Measurements from ENCODE around the gene MAGT1. TPM values are rescaled to one million over a fixed set of nuclear protein-coding genes. Genes with fewer than 3 reads are reported as not detected.

MAGT1 gene
- 30.6 and 37.7 TPM in 2 replicates for total RNA-seq

DNA sequence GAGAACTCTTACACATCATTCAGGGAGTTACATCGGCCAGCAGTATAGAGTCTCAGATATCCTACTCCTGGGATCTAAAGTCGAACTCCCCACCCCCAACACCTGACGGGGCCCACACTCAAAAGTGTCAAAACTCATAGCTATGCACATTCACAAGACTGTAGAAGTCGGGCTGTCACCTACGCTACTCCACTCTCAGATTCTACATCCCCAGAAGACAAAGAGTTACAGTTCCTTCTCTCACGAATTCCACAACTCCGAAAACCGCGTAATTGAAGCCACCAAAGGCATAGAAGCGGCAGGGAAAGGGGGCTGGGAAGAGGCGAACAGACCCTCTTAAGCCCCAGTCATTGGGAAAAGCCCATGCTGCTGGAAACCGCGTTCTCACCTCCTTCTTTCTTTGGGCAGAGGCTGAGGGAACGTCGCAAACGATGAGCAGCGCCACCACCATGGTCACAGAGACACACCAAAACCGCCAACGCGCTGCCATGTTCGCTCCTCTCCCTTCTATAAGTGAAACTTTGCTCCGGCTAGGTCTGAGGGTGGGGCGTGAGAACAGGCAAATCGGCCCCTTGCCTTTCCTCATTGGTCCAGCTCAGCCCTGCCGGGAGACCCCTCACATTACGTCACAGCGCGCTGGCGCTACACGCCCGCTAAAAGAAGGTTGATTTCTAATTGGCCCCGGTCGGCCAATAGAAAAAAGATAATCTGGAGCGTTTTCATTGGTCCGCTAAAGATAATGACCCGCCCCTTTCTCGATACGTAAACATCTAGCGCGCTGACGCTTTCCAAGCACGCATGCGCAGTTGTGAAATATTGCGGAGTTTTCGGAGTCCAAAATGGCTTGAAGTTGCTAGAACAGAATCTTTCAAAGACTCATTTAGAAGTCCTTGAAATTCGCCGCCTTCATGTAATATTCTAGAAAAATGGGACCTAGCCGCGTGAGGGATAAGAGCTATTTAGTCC lies at the start of gene MAGT1:
TSS of gene MAGT1 (minus strand) at position 515 of the 966 bp plus-strand sequence. CDS start at position 490, 25 bp downstream.

DNA sequence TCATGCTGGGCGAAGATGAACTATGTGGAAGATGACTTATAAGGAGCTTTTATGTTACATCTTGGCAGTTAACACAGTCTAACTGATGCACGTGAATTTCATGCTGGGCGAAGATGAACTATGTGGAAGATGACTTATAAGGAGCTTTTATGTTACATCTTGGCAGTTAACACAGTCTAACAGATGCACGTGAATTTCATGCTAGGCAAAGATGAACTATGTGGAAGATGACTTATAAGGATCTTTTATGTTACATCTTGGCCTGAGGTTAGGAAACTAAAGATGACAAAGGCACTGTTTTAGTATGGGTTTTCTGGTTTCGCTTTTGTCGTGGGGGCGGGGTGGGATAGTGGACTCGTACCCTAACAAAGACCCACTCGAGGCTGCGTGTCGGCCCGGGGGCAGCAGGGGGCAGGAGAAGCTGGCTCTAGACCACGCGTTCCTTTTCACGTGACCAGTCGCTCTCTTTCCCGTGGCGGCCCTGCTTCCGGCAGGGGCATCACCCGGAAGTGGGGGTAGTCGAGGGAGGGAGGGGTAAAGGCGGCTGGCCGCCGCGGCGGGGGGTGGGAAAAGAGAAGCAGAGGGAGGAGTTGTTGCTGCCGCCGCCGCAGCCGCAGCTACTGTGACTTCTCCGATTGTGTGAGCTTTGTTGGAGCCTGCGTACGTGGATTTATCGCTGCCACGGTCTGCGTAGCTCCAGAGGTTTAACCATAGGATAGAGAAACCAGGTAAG lies 15.0 kb upstream of the MAGT1 start, which contains the start of gene ATP7A:
TSS of gene ATP7A (plus strand) at position 586 of the 733 bp plus-strand sequence. CDS start 60,949 bp downstream, outside the sequence.

DNA sequence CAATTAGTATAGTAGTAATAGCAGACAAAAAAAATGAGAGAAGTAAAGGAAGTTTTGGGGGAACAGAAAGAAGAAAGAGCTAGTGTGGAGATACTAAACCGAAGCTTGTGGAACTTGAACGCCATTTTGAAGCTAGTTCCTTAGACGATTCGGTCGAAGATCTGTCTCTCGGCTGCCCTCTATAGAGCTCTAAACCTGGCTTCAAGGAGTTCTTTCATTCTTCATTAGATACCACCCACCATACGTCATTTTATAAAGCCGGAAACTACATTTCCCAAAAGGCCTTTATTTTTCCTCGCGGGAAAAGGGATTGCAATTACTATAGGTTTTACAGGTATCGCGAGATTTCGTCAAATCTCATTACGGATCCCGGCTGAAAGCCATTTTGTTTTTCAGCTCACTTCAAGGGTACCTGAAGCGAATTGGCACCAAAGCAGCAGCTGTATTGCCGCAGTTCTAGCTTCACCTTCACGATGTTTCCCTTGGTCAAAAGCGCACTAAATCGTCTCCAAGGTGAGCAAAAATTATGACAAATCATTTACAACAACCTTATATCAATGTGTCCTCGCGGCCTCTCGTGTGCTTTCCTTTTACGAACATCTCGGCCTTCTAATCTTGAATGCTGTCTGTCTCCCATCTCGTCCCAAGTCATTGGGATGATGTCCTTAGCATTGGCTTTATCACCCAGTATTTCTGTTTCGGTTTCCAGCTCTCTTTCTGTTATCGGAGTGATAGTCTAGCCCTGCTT lies 4.0 kb upstream of the MAGT1 start, which contains the start of gene COX7B:
TSS of gene COX7B (plus strand) at position 388 of the 748 bp plus-strand sequence. CDS start at position 474, 86 bp downstream.

DNA sequence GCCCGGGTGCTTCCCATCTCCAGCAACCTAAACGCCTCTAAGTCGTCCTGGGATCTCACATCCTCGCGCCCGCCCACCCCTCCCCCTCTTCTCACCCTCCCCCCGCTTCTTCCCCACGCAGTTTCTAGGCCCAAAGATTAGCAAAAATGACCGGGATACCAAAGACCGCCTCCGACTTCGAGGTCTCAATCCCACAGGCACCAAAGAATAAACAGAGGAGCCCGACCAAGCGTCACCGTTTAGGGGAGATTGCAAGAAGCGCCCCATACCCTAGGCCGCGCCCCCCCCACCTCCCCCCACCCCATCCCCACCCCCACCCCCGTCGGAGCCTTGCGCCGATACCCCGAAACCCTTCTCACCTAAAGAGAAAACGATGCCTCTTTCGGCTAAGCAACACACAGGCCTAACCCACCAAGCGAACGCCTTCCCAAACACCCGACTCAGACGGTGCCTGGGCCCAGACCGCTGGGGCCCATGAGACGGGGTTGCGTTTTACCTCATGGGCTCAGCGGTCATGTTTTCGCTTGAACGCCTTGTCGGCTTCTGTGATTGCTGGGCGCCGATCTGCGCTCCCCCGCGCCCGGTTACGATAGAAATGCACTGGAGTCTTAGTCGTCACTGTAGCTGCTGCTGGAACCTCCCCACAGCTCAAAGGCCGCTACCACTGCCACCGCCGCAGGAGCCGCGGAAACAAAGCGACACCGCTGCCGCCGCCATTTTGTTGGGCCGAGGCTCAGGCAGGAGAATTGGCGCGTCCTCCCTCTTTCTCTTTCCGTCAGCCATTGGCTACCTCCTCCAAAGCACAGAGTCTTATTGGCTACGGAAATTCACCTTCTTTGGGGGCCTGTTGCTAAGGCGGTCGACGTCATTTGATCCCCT lies 109.5 kb downstream of the MAGT1 start, which contains the start of gene ATRX:
TSS of gene ATRX (minus strand) at position 731 of the 879 bp plus-strand sequence. CDS start at position 516, 215 bp downstream.

Other genes starting within 250 kb of the MAGT1 start
- gene ATRX, start 109.2 kb downstream of the MAGT1 start, total RNA-seq = 27.7 and 28.5 TPM in 2 replicates
- gene COX7B, start 4.0 kb upstream of the MAGT1 start, total RNA-seq = 382 and 501 TPM in 2 replicates
- 4.8 and 5.5 TPM in 2 replicates for gene ATP7A, start 15.3 kb upstream of the MAGT1 start, total RNA-seq
- not detected in 2 replicates for gene PGAM4, start 74.2 kb upstream of the MAGT1 start, total RNA-seq
- 240 and 248 TPM in 2 replicates for gene PGK1, start 208.8 kb upstream of the MAGT1 start, total RNA-seq
- 28.4 and 29.9 TPM in 2 replicates for gene TAF9B, start 244.2 kb upstream of the MAGT1 start, total RNA-seq